NCI-H2227 (cell line): Measurements from ENCODE around the gene MIF4GD.
"Not testable (repeated sequence)": the region's sequence is repeated elsewhere in the genome, so short reads cannot be mapped to it uniquely, and the experiment has no call there.

ENCODE experiments used
- DNase-seq: peaks from one replicate; lab custom pipeline; 2025; ENCODE audit not compliant: unreplicated experiment; lab: John Stamatoyannopoulos, UW

MIF4GD gene

DNA sequence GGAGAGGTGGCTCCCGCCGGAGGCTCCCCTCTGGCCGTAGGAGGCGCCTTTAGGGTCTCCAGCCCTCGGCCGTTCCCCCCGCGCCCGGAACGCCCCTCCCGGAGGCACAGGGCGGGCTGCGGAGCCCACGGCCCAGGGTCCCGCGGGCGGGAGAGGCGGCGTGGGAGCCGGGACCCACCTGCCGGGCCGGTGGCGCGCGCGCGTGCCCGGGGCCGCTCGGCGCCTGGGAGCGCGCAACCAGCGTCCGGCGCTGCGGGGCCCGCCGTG, at the start of gene MIF4GD:
MIF4GD (minus strand) TSS at position 266 of the 267 bp plus-strand sequence. CDS start 1,036 bp downstream, outside the sequence.
- DNase-seq = no peak

GRCh38 chr17:75319904-75320691, 49.1 kb upstream of the MIF4GD start:
- DNase-seq = no peak

DNA sequence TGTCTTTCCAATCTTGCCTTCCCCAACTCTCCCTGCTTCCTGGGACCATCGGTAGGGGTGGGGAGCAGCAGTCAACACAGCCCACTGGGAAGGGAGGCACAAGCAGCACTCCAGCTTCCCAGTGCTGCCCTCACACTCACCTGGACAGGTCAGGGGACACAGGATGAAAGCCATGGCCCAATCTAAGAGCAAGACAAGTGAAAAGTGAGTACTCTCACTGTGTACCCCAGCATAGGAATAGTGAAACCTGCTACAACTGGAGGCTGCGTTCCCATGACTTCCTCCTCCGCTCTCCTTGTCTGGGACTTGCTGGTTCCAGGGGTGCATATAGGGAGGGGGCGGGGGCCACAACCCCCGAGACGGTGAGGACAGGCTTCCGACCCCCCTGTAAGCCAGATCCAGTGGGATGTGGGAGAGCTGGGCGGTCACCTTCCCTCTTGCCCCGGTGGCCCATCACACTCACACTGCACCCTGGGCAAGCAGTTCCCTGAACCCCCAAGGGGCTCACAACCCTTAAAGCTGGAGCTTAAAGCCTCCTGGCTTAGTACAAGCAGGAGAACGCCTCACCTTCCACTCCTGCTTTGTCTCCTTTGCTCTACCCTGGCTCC, 47.7 kb upstream of the MIF4GD start:
- DNase-seq = no peak

- DNase-seq = no peak
Measured at GRCh38 chr17:75318211-75318610, 47.2 kb upstream of the MIF4GD start.

- peak; percentile 58 for DNase-seq
Measured at GRCh38 chr17:75317671-75318070, 46.6 kb upstream of the MIF4GD start.

GRCh38 chr17:75316253-75316652, 45.2 kb upstream of the MIF4GD start:
- DNase-seq = no peak

GRCh38 chr17:75315541-75316243, 44.7 kb upstream of the MIF4GD start:
- DNase-seq = no peak

GRCh38 chr17:75313941-75314551, 43.0 kb upstream of the MIF4GD start:
- DNase-seq = no peak

DNA sequence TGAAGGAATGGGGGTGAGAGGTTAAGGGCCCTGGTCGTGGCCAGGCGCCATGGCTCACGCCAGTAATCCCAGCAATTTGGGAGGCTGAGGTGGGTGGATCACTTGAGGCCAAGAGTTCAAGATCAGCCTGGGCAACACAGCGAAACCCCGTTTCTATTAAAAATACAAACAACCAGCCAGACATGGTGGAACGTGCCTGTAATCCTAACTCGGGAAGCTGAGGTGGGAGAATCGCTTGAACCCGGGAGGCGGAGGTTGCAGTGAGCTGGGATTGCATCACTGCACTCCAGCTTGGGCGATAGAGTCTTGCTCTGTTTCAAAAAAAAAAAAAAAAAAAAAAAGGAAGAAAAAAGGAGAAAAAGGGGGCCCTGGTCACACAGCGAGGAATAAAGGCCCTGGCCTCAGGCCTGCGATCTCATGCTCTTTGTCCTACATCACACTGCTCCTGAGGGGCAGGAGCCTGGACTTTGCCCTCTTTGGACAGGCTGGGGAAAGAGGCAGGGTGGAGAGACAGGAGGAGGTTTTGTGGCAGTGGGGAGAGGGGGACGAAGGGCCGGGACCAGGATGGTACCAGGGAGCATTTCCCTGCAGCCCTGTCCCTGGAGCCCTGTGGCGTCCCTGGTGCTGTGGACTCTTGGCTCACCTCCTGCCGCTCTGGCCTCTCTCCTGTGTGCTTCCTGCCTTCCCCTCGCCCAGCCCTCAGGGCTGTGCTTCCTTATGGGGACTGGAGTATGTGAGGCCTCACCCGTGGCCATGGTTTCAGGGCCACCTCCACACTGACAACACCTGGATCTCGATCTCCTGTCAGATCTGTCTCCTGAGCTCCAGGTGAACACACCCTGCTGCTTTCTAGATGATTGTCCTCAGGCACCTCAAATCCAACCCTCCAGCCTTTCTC, 38.0 kb upstream of the MIF4GD start:
- no peak for DNase-seq

GRCh38 chr17:75307957-75308731, 37.1 kb upstream of the MIF4GD start:
- no peak for DNase-seq

GRCh38 chr17:75301502-75302206, 30.6 kb upstream of the MIF4GD start:
- no peak for DNase-seq

GRCh38 chr17:75301049-75301448, 30.0 kb upstream of the MIF4GD start:
- DNase-seq = no peak

- DNase-seq = no peak
Measured at GRCh38 chr17:75300280-75300679, 29.2 kb upstream of the MIF4GD start.

GRCh38 chr17:75295201-75296158, 24.4 kb upstream of the MIF4GD start:
- DNase-seq = no peak

DNA sequence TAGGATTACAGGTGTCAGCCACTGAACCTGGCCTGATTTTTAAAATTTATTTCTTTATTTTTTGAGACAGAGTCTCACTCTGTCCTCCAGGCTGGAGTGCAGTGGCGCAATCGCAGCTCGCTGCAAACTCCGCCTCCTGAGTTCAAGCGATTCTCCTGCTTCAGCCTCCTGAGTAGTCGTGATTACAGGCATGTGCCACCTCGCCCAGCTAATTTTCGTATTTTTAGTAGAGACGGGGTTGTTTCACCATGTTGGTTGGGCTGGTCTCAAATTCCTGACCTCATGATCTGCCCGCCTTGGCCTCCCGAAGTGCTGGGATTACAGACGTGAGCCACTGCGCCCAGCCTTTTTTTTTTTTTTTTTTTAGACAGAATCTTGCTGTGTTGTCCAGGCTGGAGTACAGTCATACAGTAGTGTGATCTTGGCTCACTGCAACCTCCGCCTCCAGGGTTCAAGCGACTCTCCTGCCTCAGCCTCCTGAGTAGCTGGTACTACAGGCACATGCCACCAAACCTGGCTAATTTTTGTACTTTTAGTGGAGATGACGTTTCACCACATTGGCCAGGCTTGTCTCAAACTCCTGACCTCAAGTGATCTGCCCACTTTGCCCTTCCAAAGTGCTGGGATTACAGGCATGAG, 21.9 kb upstream of the MIF4GD start:
- not testable (repeated sequence) for DNase-seq

- peak; percentile 48 for DNase-seq
Measured at GRCh38 chr17:75289832-75290337, 18.9 kb upstream of the MIF4GD start.

GRCh38 chr17:75289115-75289831, 18.2 kb upstream of the MIF4GD start, which contains the start of gene SLC25A19:
TSS of gene SLC25A19 (minus strand) at chr17:75289433. CDS start at chr17:75286764, 2,669 bp downstream.
- DNase-seq = peak; percentile 97
